Panc1 (cell line): ENCODE data around the gene OR2AE1.

Experiments
- TCF7L2 ChIP-seq: IDR thresholded peaks from 2 replicates; pipeline ENCODE4 v1.6.1; 2011; ENCODE audit warnings: mild to moderate bottlenecking, low read depth, low read length, inconsistent platforms
- TF ChIP-seq, protein P1 (sequence below): fragments of 450-650 bp; IDR thresholded peaks from 2 replicates; pipeline ENCODE4 v1.5.1; 2017; ENCODE audit warnings: mild to moderate bottlenecking

GRCh38 chr7:99898836-99899235 is 22.0 kb upstream of the OR2AE1 start:
- TF ChIP-seq, protein P1, sequence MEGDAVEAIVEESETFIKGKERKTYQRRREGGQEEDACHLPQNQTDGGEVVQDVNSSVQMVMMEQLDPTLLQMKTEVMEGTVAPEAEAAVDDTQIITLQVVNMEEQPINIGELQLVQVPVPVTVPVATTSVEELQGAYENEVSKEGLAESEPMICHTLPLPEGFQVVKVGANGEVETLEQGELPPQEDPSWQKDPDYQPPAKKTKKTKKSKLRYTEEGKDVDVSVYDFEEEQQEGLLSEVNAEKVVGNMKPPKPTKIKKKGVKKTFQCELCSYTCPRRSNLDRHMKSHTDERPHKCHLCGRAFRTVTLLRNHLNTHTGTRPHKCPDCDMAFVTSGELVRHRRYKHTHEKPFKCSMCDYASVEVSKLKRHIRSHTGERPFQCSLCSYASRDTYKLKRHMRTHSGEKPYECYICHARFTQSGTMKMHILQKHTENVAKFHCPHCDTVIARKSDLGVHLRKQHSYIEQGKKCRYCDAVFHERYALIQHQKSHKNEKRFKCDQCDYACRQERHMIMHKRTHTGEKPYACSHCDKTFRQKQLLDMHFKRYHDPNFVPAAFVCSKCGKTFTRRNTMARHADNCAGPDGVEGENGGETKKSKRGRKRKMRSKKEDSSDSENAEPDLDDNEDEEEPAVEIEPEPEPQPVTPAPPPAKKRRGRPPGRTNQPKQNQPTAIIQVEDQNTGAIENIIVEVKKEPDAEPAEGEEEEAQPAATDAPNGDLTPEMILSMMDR: no peak
- TF ChIP-seq TCF7L2: no peak
